NCI-H2081 treated with DMSO at 0.1 percent for 48 hours (cell line): Measurements from ENCODE around the gene SPDYE4.
A peak's percentile ranks its signal among the peaks of the same experiment; 100 is the strongest.

ENCODE experiments used
- DNase-seq: peaks from one replicate; lab custom pipeline; 2025; lab: John Stamatoyannopoulos, UW

Gene SPDYE4

GRCh38 chr17:8785547-8786413 lies 27.4 kb upstream of the SPDYE4 start:
- peak; percentile 3 for DNase-seq

- DNase-seq = no peak
These were observed 23.8 kb upstream of the SPDYE4 start for GRCh38 chr17:8782176-8782575.

- no peak for DNase-seq
These were observed 23.4 kb upstream of the SPDYE4 start for GRCh38 chr17:8781776-8782175.

- DNase-seq = no peak
These were observed 18.5 kb upstream of the SPDYE4 start for GRCh38 chr17:8776881-8777280.

- no peak for DNase-seq
These were observed 17.9 kb upstream of the SPDYE4 start for GRCh38 chr17:8776248-8776647.

- no peak for DNase-seq
These were observed 8.4 kb upstream of the SPDYE4 start for GRCh38 chr17:8766731-8767130.

DNA sequence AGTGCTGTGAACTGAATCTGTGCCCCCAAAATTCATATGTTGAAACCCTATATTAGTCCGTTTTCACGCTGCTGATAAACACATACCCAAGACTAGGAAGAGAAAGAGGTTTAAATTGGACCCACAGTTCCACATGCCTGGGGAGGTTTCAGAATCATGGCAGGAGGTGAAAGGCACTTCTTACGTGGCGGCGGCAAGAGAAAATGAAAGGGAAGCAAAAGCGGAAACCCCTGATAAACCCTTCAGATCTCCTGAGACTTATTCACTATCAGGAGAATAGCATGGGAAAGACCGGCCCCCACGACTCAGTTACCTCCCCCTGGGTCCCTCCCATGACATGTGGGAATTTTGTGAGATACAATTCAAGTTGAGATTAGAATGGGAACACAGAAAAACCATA lies 3.7 kb upstream of the SPDYE4 start:
- no peak for DNase-seq

DNA sequence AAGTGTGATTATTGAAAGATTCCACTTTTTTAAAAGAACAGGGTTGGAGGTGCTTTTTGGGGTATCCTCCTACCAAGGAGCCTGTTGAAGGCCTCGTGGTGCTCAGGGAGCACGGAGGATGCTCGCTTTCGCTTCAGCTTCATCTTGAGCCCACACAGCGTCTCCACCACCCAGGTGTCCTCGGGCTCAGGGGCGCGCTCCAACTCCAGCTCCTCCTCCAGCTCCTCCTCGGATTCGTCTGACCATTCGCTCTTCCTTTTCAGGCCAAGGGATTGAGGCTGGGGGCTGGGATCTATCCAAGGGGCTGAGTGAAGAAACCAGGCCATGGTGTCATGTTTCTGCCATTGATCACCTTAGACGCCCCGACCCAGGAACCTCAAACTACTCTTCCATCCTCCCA lies 1.2 kb downstream of the SPDYE4 start:
- no peak for DNase-seq

DNA sequence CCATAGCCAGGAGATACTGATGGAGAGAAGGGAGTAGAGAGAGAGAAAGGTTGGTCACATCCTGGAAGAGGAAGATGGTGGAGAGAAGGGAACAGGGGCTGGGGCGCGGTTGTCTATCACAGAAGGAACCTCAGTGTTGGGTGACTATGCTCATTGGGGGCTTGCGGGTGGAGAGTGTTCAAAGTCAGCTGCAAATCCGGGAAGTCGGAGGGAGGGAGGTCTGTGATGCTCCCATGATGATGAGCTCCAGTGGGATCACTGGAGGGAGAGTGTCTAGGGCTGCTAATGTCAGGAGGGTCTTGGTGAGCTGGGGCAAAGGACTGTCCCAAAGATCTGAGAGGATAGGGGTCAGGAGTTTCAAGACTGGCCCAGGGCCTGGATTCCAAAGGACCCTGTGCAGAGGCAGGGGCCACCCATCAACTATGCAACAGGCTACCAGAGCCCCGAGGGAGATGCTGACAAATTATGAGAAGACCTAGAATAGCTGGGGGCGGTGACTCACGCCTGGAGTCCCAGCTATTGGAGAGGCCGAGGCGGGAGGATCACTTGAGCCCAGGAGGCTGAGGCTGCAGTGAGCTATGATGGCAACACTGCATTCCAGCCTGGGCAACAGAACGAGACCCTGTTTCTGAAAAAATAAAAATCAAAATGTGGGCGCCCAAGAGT lies 2.6 kb downstream of the SPDYE4 start:
- no peak for DNase-seq

GRCh38 chr17:8754890-8755289 lies 3.5 kb downstream of the SPDYE4 start:
- DNase-seq = no peak

DNA sequence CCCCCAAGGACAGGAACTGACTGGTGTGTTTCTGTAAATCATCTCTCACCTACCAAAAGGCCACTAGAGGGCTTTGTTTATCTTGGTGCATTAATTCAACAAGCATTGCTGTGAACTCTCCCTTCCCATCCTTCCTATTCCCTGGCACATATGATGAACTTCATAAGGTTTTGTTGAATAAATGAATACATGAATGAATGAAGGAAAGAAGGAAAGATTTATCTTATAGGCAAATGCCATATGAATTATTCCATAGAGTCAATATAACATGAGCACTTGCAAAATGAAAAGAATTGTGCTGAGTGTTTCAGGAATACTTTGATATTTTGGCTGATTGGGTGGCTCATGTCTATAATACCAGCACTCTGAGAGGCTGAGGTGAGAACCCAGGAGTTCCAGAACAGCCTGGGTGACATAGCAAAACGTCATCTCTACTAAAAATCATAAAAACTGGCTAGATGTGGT lies 4.3 kb downstream of the SPDYE4 start:
- DNase-seq = no peak

DNA sequence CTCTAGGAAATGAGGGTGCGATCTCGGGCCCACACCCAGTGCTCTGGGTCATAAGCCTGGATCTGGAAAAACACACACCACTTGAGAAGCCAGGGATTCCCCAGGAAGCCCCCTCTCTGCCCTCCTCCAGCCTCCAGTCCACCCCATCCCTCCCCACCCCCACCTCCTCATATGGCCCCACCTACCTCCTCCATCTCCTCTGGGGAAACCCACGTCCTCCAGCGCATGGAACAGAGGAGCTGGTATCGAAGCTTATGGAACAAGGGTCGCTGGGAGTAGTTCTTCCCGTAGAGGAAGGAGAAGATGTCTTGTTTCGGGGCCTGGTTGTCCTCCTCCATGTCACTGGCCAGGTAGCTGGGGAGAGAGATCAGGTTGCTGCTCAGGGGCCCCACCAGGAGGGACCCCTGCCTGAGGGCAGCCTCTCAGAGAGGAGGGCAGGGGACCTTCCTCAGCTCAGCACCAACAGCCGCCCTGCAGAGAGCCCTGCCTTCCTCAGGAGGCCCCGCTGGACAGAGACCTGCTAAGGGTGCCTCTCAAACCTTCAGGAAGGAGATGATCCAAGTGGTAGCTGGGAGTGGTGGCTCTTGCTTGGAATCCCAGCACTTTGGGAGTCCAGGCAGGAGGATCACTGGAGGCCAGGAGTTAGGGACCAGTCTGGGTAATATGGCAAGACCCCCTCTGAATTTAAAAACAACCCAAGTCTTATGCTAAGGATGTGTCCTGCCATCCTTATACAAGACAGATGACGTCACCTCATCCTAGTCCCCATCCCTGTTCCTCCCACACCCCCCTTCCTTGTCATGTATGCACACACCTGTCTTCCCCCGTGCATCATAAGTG lies 5.0 kb downstream of the SPDYE4 start:
- DNase-seq = no peak

- no peak for DNase-seq
These were observed 8.7 kb downstream of the SPDYE4 start for GRCh38 chr17:8749616-8750015.

DNA sequence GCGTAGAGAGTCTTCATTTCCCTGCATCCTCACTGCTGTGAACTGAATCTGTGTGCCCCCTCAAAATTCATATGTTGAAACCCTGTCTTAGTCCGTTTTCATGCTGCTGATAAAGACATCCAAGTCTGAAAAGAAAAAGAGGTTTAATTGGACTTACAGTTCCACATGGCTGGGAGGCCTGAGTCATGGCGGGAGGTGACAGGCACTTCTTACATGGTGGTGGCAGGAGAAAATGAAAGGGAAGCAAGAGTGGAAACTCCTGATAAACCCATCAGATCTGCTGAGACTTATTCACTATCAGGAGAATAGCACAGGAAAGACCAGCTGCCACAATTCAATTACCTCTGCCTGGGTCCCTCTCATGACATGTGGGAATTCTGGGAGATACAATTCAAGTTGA lies 10.6 kb downstream of the SPDYE4 start:
- DNase-seq = no peak

DNA sequence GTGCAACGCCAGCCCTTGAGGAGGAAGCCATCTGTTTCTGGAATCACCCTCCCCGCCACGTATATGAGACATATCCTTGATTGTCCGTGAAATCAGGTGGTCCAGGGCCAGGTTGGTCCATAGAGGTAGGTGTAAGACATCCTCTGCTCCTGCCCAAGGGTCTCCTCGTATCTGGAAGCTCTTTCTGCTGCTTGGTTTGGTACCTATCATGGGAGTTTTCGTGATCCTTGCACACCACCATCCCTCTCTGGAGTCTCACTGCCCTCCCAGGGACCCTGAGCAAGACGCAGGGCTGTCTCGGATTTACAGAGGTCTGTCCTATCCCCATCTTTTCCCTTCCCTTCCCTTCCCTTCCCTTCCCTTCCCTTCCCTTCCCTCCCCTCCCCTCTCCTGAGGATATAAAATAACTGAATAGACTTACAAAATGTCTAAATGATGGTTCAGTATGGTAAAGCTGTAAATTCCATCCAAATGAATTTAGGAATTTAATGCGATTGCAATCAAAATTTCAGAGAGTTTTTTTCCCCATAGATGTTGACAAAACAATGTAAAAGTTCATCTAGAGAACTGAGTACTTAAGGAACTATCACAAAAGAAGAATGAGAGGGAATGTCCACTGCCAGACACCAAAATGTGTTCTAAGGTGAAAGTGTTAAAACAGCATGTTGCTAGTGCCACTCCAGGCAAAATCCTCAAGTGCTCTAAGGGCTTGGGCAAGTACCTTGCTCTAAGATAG lies 11.7 kb downstream of the SPDYE4 start:
- no peak for DNase-seq

DNA sequence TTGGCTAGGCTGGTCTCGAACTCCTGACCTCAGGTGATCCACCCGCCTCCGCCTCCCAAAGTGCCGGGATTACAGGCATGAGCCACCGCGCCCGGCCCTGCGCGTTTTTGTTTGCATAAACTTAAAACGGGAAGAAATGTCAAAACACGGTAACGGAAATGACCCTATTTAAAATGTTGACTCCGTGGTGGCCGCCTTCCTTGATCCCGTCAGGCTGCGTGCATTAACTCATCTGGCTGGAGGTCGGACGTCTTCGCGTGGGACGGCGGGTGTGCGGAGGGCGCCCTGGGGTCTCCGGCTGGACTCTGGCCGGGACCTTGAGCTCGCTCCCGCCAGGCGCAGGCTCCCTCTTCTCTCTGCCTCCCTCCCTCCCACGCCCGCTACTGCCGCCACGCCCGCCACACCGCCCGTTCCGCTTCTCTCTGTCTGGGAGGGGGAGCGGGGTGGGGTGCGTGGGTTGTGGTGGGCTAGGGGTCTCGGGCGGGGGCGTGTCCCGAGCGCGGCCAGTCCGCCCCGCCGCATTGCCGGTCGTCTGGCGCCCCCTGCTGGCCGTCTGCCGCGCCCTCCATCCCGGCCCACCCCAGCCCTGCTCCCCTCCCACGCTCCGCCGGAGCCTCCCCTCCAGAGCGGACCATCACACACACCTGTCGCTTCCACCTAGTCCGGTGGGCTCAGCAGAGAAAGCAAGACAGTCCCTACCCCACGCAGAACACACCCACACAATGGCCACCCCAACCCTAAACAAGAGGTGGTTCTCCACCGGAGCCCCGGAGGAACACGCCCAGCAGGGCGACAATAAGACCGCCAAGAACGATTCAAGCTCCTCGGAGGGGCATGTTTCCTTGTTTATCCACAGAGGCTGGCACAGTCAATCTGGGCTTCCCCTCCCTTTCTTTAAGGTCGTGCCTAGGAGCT lies 12.5 kb downstream of the SPDYE4 start:
- no peak for DNase-seq

- DNase-seq = no peak
These were observed 14.1 kb downstream of the SPDYE4 start for GRCh38 chr17:8744086-8744785.

GRCh38 chr17:8742819-8743218 lies 15.5 kb downstream of the SPDYE4 start:
- DNase-seq = no peak

GRCh38 chr17:8742274-8742673 lies 16.1 kb downstream of the SPDYE4 start:
- DNase-seq = no peak

GRCh38 chr17:8741771-8742170 lies 16.6 kb downstream of the SPDYE4 start:
- no peak for DNase-seq
